GM12873 (cell line): ENCODE results near the gene SNTN.

Experiments
- TF ChIP-seq, protein P1 (sequence below): IDR thresholded peaks from 2 replicates; pipeline ENCODE4 v1.5.1; 2012; ENCODE audit warnings: low read depth, mild to moderate bottlenecking, moderate library complexity, low read length, control low read depth; ENCODE audit not compliant: insufficient read depth; ENCODE audit errors: missing control alignments

SNTN gene

DNA sequence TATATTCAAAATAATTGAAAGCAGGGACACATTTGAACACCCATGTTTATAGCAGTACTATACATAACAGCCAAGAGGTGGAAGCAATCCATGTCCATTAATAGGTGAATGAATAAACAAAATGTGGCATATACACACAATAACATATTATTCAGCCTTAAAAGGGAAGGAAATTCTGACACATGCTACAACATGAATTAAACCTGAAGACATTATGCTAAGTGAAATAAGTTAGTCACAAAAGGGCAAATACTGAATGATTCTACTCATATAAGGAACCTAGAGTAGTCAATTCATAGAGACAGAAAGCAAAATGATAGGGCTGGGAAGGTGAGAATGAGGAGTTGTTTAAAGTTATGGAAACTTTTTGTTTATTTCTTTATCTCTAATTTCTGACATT, 40.9 kb downstream of the SNTN start:
- TF ChIP-seq, protein P1, sequence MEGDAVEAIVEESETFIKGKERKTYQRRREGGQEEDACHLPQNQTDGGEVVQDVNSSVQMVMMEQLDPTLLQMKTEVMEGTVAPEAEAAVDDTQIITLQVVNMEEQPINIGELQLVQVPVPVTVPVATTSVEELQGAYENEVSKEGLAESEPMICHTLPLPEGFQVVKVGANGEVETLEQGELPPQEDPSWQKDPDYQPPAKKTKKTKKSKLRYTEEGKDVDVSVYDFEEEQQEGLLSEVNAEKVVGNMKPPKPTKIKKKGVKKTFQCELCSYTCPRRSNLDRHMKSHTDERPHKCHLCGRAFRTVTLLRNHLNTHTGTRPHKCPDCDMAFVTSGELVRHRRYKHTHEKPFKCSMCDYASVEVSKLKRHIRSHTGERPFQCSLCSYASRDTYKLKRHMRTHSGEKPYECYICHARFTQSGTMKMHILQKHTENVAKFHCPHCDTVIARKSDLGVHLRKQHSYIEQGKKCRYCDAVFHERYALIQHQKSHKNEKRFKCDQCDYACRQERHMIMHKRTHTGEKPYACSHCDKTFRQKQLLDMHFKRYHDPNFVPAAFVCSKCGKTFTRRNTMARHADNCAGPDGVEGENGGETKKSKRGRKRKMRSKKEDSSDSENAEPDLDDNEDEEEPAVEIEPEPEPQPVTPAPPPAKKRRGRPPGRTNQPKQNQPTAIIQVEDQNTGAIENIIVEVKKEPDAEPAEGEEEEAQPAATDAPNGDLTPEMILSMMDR: no peak

- TF ChIP-seq, protein P1: no peak
Measured at GRCh38 chr3:63705092-63705645, 52.7 kb downstream of the SNTN start.

DNA sequence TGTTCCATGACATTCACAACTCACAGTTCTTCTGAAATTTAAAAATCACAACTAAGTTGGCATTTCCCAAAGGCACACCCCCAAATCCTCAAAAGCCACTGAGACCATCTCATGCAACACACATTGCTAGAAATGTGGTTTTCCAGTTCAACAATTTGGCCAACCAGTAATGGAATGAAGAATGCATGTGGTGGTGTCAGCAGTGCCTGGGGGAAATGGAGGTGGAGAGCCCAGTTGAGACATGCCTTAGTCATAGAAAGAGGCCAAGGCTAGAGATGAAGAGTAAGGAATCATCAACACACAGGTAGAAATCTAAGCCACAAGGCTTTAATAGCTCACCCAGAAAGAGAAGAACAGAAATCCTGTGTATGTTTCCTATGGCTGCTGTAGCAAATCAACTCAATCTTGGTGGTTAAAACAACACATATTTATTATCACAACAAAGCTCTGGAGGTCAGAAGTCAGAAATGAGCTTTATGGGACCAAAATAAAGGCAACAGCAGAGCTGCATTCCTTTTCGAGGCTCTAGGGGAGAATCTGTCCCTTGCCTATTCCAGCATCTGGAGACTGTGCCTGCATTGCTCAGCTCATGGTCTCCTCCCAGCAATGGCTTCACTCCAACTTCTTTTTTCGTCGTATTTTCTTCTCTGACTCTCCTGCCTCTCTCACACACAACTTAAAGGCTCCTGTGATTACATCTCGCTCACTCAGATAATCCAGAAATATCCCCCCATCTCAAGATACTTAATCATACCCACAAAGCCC, 54.0 kb downstream of the SNTN start:
- TF ChIP-seq, protein P1: no peak

DNA sequence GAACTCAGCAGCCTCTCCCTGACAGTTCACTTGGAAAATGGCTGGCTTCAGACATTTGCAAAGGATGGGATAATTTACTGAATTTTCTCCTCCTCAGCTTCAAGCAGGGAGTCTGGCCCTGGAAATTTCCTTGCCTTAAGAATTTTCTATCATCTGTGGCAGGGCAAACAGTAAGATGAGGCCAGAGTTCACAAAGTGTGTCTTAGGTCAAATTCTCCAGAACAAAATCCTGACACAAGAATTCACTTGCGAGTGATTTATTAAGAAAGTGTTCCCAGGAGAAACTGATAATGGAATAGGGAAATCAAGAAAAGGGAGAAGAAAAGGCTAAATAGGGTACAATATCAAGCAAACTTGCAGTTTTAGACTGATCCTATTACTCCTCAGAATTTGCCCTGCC, 55.3 kb downstream of the SNTN start:
- TF ChIP-seq, protein P1: no peak

DNA sequence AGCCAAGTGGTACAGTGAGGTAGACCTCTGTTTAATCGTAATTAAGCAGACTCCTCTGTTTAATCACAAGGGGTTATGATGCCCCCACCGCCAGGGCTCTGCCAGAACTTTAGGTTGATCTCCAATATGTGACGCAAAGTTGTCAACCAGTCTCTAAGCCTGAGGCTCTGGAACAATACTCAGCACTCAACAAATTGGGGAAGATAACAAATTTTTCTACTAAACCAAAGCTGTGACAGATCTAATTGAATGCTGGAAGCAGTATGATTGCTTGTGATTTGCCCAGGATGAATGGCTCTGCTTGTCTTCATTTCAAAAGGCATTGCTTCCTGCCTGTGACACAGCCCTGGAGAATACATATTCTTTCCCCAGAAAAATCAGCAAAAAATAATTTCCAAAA, 57.1 kb downstream of the SNTN start:
- TF ChIP-seq, protein P1: no peak
